K562 (cell line): Measurements from ENCODE around the gene TMEM217. TPM values are rescaled to one million over a fixed set of nuclear protein-coding genes. Genes with fewer than 3 reads are reported as not detected.
A peak's percentile ranks its signal among the peaks of the same experiment; 100 is the strongest.

ENCODE experiments used
- ATAC-seq: fragments of 200-7000 bp; cut with Tn5 transposase; 3 replicates; pipeline ENCODE4 v1.9.1; 2020; ENCODE audit warnings: moderate library complexity
- BruUV-seq: library from RNA; stranded (reverse); fragments of 400-500 nt; replicated peaks from 2 replicates; lab custom pipeline; 2021; lab: Mats Ljungman, UMichigan
- CTCF ChIA-PET: fragments of 300-600 bp; formaldehyde crosslinking; extraction: SDS; loops from one replicate; lab custom pipeline; 2021; ENCODE audit warnings: low intra/inter-chr PET ratio; lab: Yijun Ruan, JAX
- POLR2A ChIA-PET: fragments of 300-600, 350-650 bp; sonication (Branson Sonifier 250); formaldehyde crosslinking; extraction: SDS; loops from one replicate; lab custom pipeline; 2021; ENCODE audit warnings: antibody characterized with exemption, inconsistent platforms; lab: Yijun Ruan, JAX
- DNase-seq, 4 experiments: peaks; one replicate each; pipeline versions ENCODE4 v3.0.0 to v3.0.0-alpha.2; 2011 to 2018; ENCODE audit warnings: low spot score in 3 of 4, mixed read lengths in 3 of 4; ENCODE audit errors: extremely low read depth in 1 of 4
- FAIRE-seq: peaks from 2 replicates; lab custom pipeline; 2011; peaks lifted over from hg19 to GRCh38; lab: Jason Lieb, UNC
- H2AFZ ChIP-seq: 2 replicates; pipeline ENCODE4 v1.6.0; 2011; ENCODE audit warnings: low read depth, low read length, control low read depth, inconsistent platforms
- H3K27ac ChIP-seq: fragments of 200-600 bp; 3 replicates; pipeline ENCODE4 v1.8.0; 2011; ENCODE audit warnings: low read depth, mild to moderate bottlenecking, control low read depth, inconsistent platforms, low read length, moderate library complexity, mixed read lengths; ENCODE audit errors: extremely low read depth
- H3K27me3 ChIP-seq, 2 experiments: fragments of 300-600 bp in 1 of 2; 2 replicates in 1 of 2; 3 replicates in 1 of 2; pipeline versions ENCODE4 v1.6.0 to v1.8.0; 2011; ENCODE audit warnings: inconsistent platforms in 2 of 2, low read length in 2 of 2, mild to moderate bottlenecking in 1 of 2, mixed read lengths in 1 of 2, moderate library complexity in 1 of 2; ENCODE audit not compliant: control insufficient read depth in 2 of 2, insufficient read depth in 2 of 2
- H3K36me3 ChIP-seq: fragments of 300-600 bp; 3 replicates; pipeline ENCODE4 v1.8.0; 2011; ENCODE audit warnings: mild to moderate bottlenecking, low read length, inconsistent platforms; ENCODE audit not compliant: control insufficient read depth, insufficient read depth
- H3K4me1 ChIP-seq, 2 experiments: fragments of 200-600 bp in 1 of 2; replicated peaks in 1 of 2; 2 replicates in 1 of 2; 3 replicates in 1 of 2; pipeline versions ENCODE4 v1.5.1 to v1.8.0; 2011; ENCODE audit warnings: inconsistent platforms in 2 of 2, low read length in 2 of 2, mild to moderate bottlenecking in 1 of 2, mixed read lengths in 1 of 2, moderate library complexity in 1 of 2; ENCODE audit not compliant: control insufficient read depth in 2 of 2, insufficient read depth in 2 of 2
- H3K4me2 ChIP-seq: 2 replicates; pipeline ENCODE4 v1.6.1; 2011; ENCODE audit warnings: low read length, control low read depth, inconsistent platforms, mixed read lengths; ENCODE audit not compliant: insufficient read depth
- H3K4me3 ChIP-seq: fragments of 200-600 bp; sonication (generic), shearing (Covaris generic); 2 replicates; pipeline ENCODE4 v1.5.1; 2016; ENCODE audit warnings: control low read depth, inconsistent platforms
- H3K79me2 ChIP-seq: fragments of 200-600 bp; 3 replicates; pipeline ENCODE4 v1.8.0; 2011; ENCODE audit warnings: low read length, inconsistent platforms; ENCODE audit not compliant: control insufficient read depth, insufficient read depth
- H3K9ac ChIP-seq, 2 experiments: 2 replicates each; pipeline versions ENCODE4 v1.6.0 to v1.6.1; 2011; ENCODE audit warnings: low read depth in 2 of 2, low read length in 2 of 2, control low read depth in 1 of 2, inconsistent platforms in 1 of 2, mild to moderate bottlenecking in 1 of 2, mixed read lengths in 1 of 2; ENCODE audit not compliant: insufficient read depth in 1 of 2
- H3K9me1 ChIP-seq: one replicate; pipeline ENCODE4 v1.6.0; 2011; ENCODE audit warnings: inconsistent platforms, mild to moderate bottlenecking, low read length, moderate library complexity; ENCODE audit not compliant: control insufficient read depth, insufficient read depth
- H3K9me3 ChIP-seq: replicated peaks from 2 replicates; pipeline ENCODE4 v1.5.1; 2011; ENCODE audit warnings: low read depth, low read length, inconsistent platforms; ENCODE audit not compliant: control insufficient read depth, insufficient read depth
- H4K20me1 ChIP-seq: replicated peaks from 2 replicates; pipeline ENCODE4 v1.6.1; 2011; ENCODE audit warnings: low read length, inconsistent platforms, mixed read lengths; ENCODE audit not compliant: control insufficient read depth, insufficient read depth
- DPF2 ChIP-seq: fragments of 450-650 bp; IDR thresholded peaks from 2 replicates; pipeline ENCODE4 v1.6.1; 2016
- ETS1 ChIP-seq: conservative IDR thresholded peaks from 2 replicates; pipeline ENCODE4 v1.6.1; 2011; ENCODE audit warnings: low read depth, mild to moderate bottlenecking, low read length; ENCODE audit not compliant: control insufficient read depth
- FUS ChIP-seq: fragments of 200-400 bp; formaldehyde crosslinking; optimal IDR thresholded peaks from 2 replicates; pipeline ENCODE3; 2017; ENCODE audit warnings: low read depth, low read length
- NCOA1 ChIP-seq: fragments of 450-650 bp; IDR thresholded peaks from 2 replicates; pipeline ENCODE4 v1.6.1; 2016; ENCODE audit warnings: low read depth
- NCOA6 ChIP-seq: fragments of 450-650 bp; IDR thresholded peaks from 2 replicates; pipeline ENCODE4 v1.6.1; 2017; ENCODE audit warnings: mild to moderate bottlenecking
- NR2F6 ChIP-seq: fragments of 450-650 bp; formaldehyde crosslinking; IDR thresholded peaks from 2 replicates; pipeline ENCODE4 v1.4.0; 2020; ENCODE audit warnings: mild to moderate bottlenecking
- PTBP1 ChIP-seq: fragments of 200-400 bp; formaldehyde crosslinking; IDR thresholded peaks from 2 replicates; pipeline ENCODE4 v1.6.1; 2017; ENCODE audit warnings: low read depth, low read length
- SMAD3 ChIP-seq: fragments of 450-650 bp; formaldehyde crosslinking; conservative IDR thresholded peaks from 2 replicates; pipeline ENCODE4 v1.4.0; 2020; ENCODE audit warnings: mild to moderate bottlenecking
- SRSF9 ChIP-seq: fragments of 200-400 bp; formaldehyde crosslinking; IDR thresholded peaks from 2 replicates; pipeline ENCODE4 v1.6.1; 2017; ENCODE audit warnings: low read depth, low read length, borderline replicate concordance
- TBL1XR1 ChIP-seq, 2 experiments: IDR thresholded peaks; 2 replicates each; pipeline ENCODE4 v1.6.1; 2012; ENCODE audit warnings: improper control_type of control experiment in 2 of 2, low read length in 2 of 2, mild to moderate bottlenecking in 1 of 2
- THRB ChIP-seq: fragments of 450-650 bp; formaldehyde crosslinking; conservative IDR thresholded peaks from 2 replicates; pipeline ENCODE4 v1.4.0; 2022; ENCODE audit warnings: mild to moderate bottlenecking, missing genetic modification characterization
- ZBTB9 ChIP-seq: fragments of 450-650 bp; formaldehyde crosslinking; IDR thresholded peaks from 2 replicates; pipeline ENCODE4 v1.4.0; 2020; ENCODE audit warnings: mild to moderate bottlenecking, moderate library complexity
- ZFPM2 ChIP-seq: fragments of 250-450 bp; sonication (Bioruptor Pico); IDR thresholded peaks from 2 replicates; pipeline ENCODE4 v1.5.1; 2022; ENCODE audit warnings: mild to moderate bottlenecking
- ZKSCAN1 ChIP-seq: fragments of 150-350 bp; IDR thresholded peaks from 2 replicates; pipeline ENCODE4 v1.6.1; 2016; ENCODE audit warnings: low read depth, low read length
- ZNF583 ChIP-seq: fragments of 250-450 bp; sonication (Bioruptor Pico); IDR thresholded peaks from 2 replicates; pipeline ENCODE4 v1.4.0; 2020
- ZNF764 ChIP-seq: fragments of 250-450 bp; sonication (Bioruptor Pico); IDR thresholded peaks from 2 replicates; pipeline ENCODE4 v1.4.0; 2020; ENCODE audit warnings: low read depth, mild to moderate bottlenecking, moderate library complexity
- ZSCAN29 ChIP-seq: fragments of 450-650 bp; IDR thresholded peaks from 2 replicates; pipeline ENCODE4 v1.6.1; 2017
- WGBS: fragments of 100-300 bp; shearing (Covaris generic); methylation state at CpG from one replicate; pipeline ENCODE4 v1.1.6; 2016; ENCODE audit warnings: low coverage, mixed read lengths; ENCODE audit not compliant: insufficient coverage; ENCODE audit errors: missing lambda C conversion rate; 5-methylcytosine and 5-hydroxymethylcytosine counted together
- in situ Hi-C: fragments of 300-500 bp; cut with MboI; formaldehyde crosslinking; loops from 4 replicates; pipeline ENCODE4 v1.15.0; 2018; ENCODE audit warnings: inconsistent platforms, mixed read lengths
- intact Hi-C: fragments of 100-400 bp; cut with micrococcal nuclease; formaldehyde crosslinking; loops from 2 replicates; pipeline ENCODE4 v1.14.2; 2022
- polyA plus RNA-seq, 8 experiments: library from polyadenylated mRNA; depleted of rRNA in 4 of 8; stranded (reverse) in 5 of 8; unstranded in 3 of 8; fragments of >200 nt; fragmentation: Nextera tagmentation in 2 of 8; fragmentation: Illumina TruSeq in 1 of 8; extraction: Ambion mirVana in 2 of 8; extraction: Trizol in 1 of 8; gene quantifications; 2 replicates each; pipeline versions ENCODE4 v1.2.1 to v1.2.3, GENCODE V29; 2011 to 2014; ENCODE audit warnings: inconsistent platforms in 1 of 8, missing spikeins in 1 of 8
- total RNA-seq, 7 experiments: library from RNA; depleted of rRNA in 6 of 7; stranded (reverse); fragments of >200 nt in 6 of 7; fragmentation: Illumina TruSeq in 2 of 7; extraction: Trizol in 2 of 7; gene quantifications; 2 replicates each; pipeline versions ENCODE4 v1.2.1 to v1.2.3, GENCODE V29; 2011 to 2021; ENCODE audit warnings: low replicate concordance in 1 of 7

Gene TMEM217
- total and polyA plus RNA-seq, 9 of the 15 experiments (the other 6 are each of a cell fraction or from before 2014, with no cell fraction given): 1.3 to 8.0 (median 1.9) TPM

- 0 out of 2 replicates have a peak, but pooled peaks cover 3% of the 10 kb centered on the region for H3K9me3 ChIP-seq
- peak overlapping the region; percentile 60 for H2AFZ ChIP-seq
- peak overlapping the region in 1 of 2 experiments; percentile 31; a peak in 3 of 4 replicates for H3K9ac ChIP-seq
- ChIA-PET CTCF (interaction anchor here (0.7 kb wide), 1 partner anchor 69 kb away, joined by 3 read pairs; no protein-coding TSS in a partner anchor), POLR2A (interaction anchor here (0.6 to 1.3 kb wide), 5 partner anchors 18 to 193 kb away, joined by 3 to 9 read pairs (median 3); partner anchors contain the start of genes TBC1D22B and TMEM217)
- ATAC-seq (peak; percentile 78), FAIRE-seq (peak; percentile 97), DNase-seq (peak; percentile 75 to 98 (median 82))
- peak overlapping the region; percentile 66 for H3K27ac ChIP-seq
- no TSS peak for BruUV-seq
- H3K27me3 ChIP-seq: no peaks in the 10 kb centered on the region
- in situ Hi-C loops (no loop called here), intact Hi-C loops (loop anchor here (5.0 kb wide), 1 partner anchor 62 kb away; no protein-coding TSS in a partner anchor)
- no peaks in the 10 kb centered on the region for H3K79me2 ChIP-seq
- peaks cover 15 to 57% of the 10 kb centered on the region in 2 experiments for H3K4me1 ChIP-seq
- 14% methylated on average over 4 of the region's 4 CpGs for WGBS
- H4K20me1 ChIP-seq: no peaks in the 10 kb centered on the region
- H3K4me2 ChIP-seq: peak overlapping the region; percentile 22; the same call in 1 of the 2 replicates
- no peak overlapping the region for H3K4me3 ChIP-seq
- no peaks in the 10 kb centered on the region for H3K9me1 ChIP-seq
- H3K36me3 ChIP-seq: no peaks in the 10 kb centered on the region; the same call in 2 of the 3 replicates
- TF ChIP-seq ZNF583 (CRISPR knock-in tag) (peak; percentile 74; the same call in 1 of the 2 replicates), NCOA1 (peak; percentile 17; the same call in 1 of the 2 replicates), ETS1 (no peak), DPF2 (peak; percentile 89), ZSCAN29 (no peak), NCOA6 (no peak), TBL1XR1 (IDR thresholded peaks at IDR 0.05; ENCODE audit: low read length in 2 of 2) (no peak), THRB (CRISPR knock-in tag) (no peak), SRSF9 (no peak), FUS (no peak), SMAD3 (CRISPR knock-in tag) (peak; percentile 51; the same call in 1 of the 2 replicates), ZBTB9 (peak; percentile 70; the same call in 1 of the 2 replicates), NR2F6 (CRISPR knock-in tag) (no peak), ZFPM2 (CRISPR knock-in tag) (no peak), PTBP1 (no peak), ZNF764 (CRISPR knock-in tag) (no peak), ZKSCAN1 (no peak)
Measured at GRCh38 chr6:37239950-37240713, 17.8 kb downstream of the TMEM217 start.
